Ramos (cell line): ENCODE data around the gene TRMT5.

Experiments
- in situ Hi-C: fragments of 300-500 bp; cut with MboI; formaldehyde crosslinking; loops from one replicate; pipeline ENCODE4 v1.14.3; 2022; ENCODE audit warnings: low sequenced_read_pairs; ENCODE audit not compliant: unreplicated experiment

The TRMT5 gene, protein sequence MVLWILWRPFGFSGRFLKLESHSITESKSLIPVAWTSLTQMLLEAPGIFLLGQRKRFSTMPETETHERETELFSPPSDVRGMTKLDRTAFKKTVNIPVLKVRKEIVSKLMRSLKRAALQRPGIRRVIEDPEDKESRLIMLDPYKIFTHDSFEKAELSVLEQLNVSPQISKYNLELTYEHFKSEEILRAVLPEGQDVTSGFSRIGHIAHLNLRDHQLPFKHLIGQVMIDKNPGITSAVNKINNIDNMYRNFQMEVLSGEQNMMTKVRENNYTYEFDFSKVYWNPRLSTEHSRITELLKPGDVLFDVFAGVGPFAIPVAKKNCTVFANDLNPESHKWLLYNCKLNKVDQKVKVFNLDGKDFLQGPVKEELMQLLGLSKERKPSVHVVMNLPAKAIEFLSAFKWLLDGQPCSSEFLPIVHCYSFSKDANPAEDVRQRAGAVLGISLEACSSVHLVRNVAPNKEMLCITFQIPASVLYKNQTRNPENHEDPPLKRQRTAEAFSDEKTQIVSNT

DNA sequence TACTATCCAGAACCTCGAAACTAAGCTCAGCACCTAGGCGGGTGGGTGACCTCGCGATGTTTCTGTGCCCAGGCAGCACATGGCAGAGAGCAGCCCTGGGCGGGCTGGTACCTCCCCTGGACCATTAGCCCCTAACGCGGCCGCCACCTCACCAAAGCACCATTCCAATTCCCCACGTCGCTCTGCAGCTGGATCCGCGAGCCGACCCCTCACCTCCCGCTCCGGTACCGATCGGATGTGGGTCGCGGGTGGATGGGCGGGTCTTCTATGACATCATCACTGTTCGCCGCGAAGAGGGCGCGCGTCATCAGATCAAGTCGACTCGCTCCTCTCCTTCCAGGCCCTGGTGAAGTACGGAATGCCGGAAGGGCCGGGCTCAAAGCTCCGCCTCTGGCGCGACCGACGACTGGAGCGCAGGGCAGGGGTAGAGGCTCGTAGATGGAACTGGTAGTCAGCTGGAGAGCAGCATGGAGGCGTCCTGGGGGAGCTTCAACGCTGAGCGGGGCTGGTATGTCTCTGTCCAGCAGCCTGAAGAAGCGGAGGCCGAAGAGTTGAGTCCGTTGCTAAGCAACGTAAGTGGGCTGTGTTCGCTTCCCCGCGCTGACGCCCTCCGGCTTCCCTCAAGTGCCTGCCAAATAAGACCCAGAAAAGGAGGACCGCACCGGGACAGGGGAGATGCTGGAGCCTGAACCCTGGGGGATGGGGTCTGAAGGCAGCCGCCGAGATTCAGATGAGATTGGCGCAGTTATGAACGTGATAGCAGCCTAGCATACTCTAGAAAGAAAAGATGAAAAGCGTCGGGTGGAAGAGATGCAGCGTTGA, at the start of gene TRMT5, which contains the start of gene SLC38A6:
TRMT5 (minus strand) TSS at position 269 of the 822 bp plus-strand sequence; CDS start at position 163, 106 bp downstream.
SLC38A6 (plus strand) TSS at position 435 of the 822 bp plus-strand sequence; CDS start at position 468, 33 bp downstream.
- in situ Hi-C loops: no loop called here

DNA sequence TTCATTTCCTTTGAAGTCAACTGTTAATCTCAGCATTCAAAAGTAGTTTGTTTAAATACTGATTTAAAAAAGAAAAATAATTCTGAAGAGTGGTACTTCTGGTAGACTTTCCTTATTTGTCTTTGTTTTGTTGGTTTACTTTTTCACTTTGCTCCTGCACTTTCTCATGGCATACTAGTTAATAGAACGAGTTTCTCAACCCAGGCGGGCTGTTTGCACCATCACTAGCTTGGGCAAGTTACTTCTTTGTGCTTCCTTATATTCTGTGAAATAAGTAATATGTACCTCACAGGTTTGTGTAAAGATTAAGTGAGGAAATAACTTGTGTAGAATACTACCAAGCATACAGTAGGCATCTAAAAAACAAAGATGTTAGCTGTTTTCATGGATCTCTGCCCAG, 45.6 kb upstream of the TRMT5 start:
- in situ Hi-C loops: loop anchor here (10.0 kb wide), 1 partner anchor 392 kb away; no protein-coding TSS in a partner anchor

GRCh38 chr14:61025251-61026223, 44.7 kb upstream of the TRMT5 start:
- in situ Hi-C loops: loop anchor here (10.0 kb wide), 1 partner anchor 391 kb away; no protein-coding TSS in a partner anchor

- in situ Hi-C loops: no loop called here
Observed at GRCh38 chr14:61019537-61019936, 38.7 kb upstream of the TRMT5 start.

DNA sequence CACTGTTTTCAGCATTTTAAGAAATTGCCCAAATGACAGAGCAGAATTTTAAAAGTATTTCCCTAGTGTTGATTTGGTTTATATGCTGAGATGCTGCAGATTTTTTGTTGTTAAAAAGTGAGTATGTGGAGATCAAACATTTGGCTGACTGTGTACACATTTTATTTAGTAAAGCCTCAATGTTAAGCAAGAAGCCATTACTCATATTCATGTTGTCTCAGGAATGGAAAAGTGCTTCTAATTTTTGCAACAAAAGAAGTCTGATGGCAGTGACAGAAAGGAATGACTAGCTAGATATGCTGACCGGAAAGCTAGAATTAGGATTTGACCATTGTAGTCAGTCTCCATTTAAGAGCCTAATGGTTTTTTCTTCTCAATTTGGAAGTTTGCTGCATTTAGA, 22.7 kb upstream of the TRMT5 start:
- in situ Hi-C loops: no loop called here

- in situ Hi-C loops: no loop called here
Observed at GRCh38 chr14:60999536-60999935, 18.7 kb upstream of the TRMT5 start.

DNA sequence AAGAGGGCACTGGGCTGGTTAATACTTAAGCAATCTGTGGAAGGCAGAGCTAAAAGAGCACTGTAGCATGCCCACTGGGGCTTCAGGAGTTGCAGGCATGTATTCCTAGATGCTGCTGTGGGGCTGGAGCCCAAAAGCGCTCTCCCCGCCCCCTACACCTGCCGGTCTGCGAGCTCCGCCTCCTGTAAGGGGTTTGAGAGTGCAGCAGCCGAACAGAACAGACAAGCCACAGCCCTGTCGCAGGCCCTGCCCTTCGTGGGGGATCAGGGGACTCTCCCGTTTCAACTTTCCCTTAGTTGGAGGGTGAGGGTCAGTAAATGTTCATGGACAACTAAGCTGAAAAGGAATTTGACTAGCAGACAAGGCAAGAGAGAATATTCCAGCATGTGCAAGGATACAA, 17.7 kb upstream of the TRMT5 start:
- in situ Hi-C loops: no loop called here

DNA sequence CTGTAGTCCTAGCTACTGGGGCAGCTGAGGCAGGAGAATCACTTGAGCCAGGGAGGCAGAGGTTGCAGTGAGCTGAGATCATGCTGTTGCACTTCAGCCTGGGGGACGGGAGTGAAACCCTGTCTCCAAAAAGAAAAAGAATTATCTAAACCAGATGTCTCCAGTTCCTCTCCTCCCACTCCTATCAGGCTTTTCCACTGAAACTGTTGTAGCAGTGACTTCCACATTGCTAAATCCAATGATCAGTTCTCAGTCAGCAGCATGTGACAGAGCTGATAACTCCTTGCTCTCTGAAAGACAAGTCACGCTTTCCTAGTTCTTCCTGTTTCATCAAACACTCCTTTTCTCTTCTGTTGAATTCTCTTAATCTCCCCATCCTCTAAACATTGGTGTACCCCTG, 8.7 kb upstream of the TRMT5 start:
- in situ Hi-C loops: no loop called here

- in situ Hi-C loops: no loop called here
Observed at GRCh38 chr14:60986500-60986899, 5.6 kb upstream of the TRMT5 start.

- in situ Hi-C loops: no loop called here
Observed at GRCh38 chr14:60984196-60984595, 3.3 kb upstream of the TRMT5 start.

- in situ Hi-C loops: no loop called here
Observed at GRCh38 chr14:60981633-60982455, 965 bp upstream of the TRMT5 start.

- in situ Hi-C loops: no loop called here
Observed at GRCh38 chr14:60977847-60978246, 3.0 kb downstream of the TRMT5 start.

GRCh38 chr14:60975551-60975950, 5.3 kb downstream of the TRMT5 start:
- in situ Hi-C loops: no loop called here

DNA sequence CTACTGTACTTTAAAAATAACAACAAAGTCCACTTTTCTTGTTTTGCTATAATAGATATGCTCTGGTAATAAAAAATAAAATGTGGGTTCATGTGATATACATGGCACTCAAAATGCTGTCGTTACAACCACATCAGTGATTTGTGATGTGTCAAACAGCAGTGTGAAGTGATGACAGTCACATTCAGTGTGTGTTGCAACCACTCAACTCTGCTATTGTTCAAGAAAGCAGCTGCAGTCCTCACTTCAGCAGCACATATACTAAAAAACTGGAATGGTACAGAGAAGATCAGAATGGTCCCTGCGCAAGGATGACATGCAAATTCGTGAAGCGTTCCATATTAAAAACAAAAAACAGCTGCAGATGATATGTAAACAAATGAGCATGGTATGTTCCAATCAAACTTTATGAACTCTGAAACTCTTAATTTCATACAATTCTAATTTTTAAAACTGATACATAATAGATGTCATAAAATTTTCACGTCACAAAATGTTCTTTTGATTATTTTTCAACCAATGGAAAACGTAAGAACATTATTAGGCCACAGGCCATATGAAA, 6.7 kb downstream of the TRMT5 start:
- in situ Hi-C loops: no loop called here

- in situ Hi-C loops: no loop called here
Observed at GRCh38 chr14:60973070-60973469, 7.8 kb downstream of the TRMT5 start.

DNA sequence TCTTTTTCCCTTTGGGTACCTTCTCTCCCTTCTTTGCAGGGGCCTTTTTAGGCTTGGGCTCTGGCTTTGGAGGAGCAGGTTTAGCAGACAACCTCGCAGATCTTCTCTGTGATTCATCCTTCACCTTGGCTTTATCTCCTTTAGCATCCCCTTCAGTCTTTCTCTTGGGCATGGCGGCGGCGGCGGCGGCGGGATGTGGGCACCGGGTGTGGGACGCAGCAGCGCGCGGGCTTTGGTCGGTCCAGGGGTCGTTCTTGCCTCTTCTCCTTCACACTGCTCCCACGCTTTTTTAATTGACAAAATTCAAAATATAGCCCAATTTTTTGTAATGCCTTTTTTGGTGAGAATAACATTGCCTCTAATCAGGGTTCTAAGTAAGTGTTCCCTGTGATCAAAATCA, 8.6 kb downstream of the TRMT5 start:
- in situ Hi-C loops: no loop called here

- in situ Hi-C loops: no loop called here
Observed at GRCh38 chr14:60971271-60971670, 9.6 kb downstream of the TRMT5 start.

GRCh38 chr14:60970146-60970545, 10.7 kb downstream of the TRMT5 start:
- in situ Hi-C loops: no loop called here

DNA sequence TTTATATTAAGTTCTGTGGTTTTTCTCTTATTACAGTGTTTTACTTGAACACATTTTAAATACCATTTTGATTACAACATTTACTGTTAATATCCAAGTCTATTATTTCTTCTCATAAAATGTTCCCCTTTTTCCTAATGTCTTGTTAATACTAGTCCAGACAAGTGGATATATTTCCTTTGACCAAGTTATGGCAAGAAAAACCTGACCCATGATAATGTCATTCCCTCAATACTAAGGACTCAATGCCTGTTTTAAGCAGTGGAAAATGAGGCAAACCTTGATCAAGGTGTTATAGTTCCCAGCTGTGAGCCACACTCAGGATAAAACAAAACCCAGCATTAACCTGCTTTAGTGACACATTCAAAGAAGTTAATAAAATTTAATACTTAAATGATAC, 12.2 kb downstream of the TRMT5 start:
- in situ Hi-C loops: no loop called here
